ENCODE measurements around the gene ASB1. TPM values are rescaled to one million over a fixed set of nuclear protein-coding genes. Genes with fewer than 3 reads are reported as not detected.

ASB1 gene
- total and polyA plus RNA-seq, 2 donors (not counting 1 experiment from before 2014, with no cell fraction given) = 31.9 to 50.7 TPM

DNA sequence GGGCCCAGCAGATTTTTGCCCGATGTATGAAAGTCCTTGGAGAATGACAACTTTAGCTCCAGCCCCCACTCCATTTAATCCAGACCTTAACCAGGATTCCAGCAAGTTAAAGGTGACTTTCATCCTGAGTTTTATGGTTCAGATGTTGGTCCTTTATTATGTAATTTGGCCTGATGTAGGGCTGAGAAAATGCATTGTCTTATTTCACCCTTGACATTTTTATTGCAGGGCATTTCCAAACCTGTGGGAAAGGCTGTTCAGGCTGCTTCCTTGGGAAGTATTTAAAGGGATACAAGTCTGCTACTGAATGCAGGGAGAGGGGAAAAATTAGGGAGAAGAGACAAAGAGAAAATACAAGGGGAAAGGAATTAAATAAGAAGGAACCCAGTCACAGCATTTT lies 48.8 kb downstream of the ASB1 start:
- no peak for ATAC-seq (ENCODE audit: low read depth)
- Histone ChIP-seq H2AFZ (ENCODE audit: insufficient read depth, low read depth, low read length, poor library complexity, severe bottlenecking) (no peak overlapping the region), H3K9ac (ENCODE audit: low read length) (no peak overlapping the region), H3K4me1 (ENCODE audit: control insufficient read depth in 2 of 2, insufficient read depth in 2 of 2, low read length in 2 of 2) (no peaks in the 10 kb centered on the region), H4K20me1 (ENCODE audit: control insufficient read depth, insufficient read depth, low read length, poor library complexity, severe bottlenecking) (no peaks in the 10 kb centered on the region), H3K9me3 (ENCODE audit: control extremely low read depth in 1 of 3, control insufficient read depth in 2 of 3, insufficient read depth in 1 of 3, low read length in 2 of 3) (peaks cover 2 to 38% (median 34%) of the 10 kb centered on the region in 3 donors), H3K27ac (ENCODE audit: low read length in 2 of 2) (no peak overlapping the region), H3K36me3 (replicated peaks in 1 of 2; ENCODE audit: control extremely low read depth in 1 of 2, control insufficient read depth in 1 of 2, extremely low read depth in 1 of 2, insufficient read depth in 2 of 2, low read length in 1 of 2) (no peaks in the 10 kb centered on the region), H3K4me3 (ENCODE audit: control extremely low read depth in 1 of 5, extremely low read depth in 1 of 5, insufficient read depth in 1 of 5, low read depth in 2 of 5, low read length in 4 of 5) (no peak overlapping the region), H3K27me3 (replicated peaks in 1 of 4; ENCODE audit: control extremely low read depth in 1 of 4, control insufficient read depth in 3 of 4, insufficient read depth in 4 of 4, low read length in 3 of 4) (no peaks in the 10 kb centered on the region), H3K4me2 (replicated peaks; ENCODE audit: low read depth, low read length, poor library complexity, severe bottlenecking) (no peak overlapping the region), H3K79me2 (ENCODE audit: control insufficient read depth, insufficient read depth, low read length) (no peaks in the 10 kb centered on the region)
- H3K27me3 Mint-ChIP-seq = no peaks in the 10 kb centered on the region
- peaks cover 28% of the 10 kb centered on the region for H3K9me3 Mint-ChIP-seq (ENCODE audit: insufficient read depth)
- TF ChIP-seq, protein P1, sequence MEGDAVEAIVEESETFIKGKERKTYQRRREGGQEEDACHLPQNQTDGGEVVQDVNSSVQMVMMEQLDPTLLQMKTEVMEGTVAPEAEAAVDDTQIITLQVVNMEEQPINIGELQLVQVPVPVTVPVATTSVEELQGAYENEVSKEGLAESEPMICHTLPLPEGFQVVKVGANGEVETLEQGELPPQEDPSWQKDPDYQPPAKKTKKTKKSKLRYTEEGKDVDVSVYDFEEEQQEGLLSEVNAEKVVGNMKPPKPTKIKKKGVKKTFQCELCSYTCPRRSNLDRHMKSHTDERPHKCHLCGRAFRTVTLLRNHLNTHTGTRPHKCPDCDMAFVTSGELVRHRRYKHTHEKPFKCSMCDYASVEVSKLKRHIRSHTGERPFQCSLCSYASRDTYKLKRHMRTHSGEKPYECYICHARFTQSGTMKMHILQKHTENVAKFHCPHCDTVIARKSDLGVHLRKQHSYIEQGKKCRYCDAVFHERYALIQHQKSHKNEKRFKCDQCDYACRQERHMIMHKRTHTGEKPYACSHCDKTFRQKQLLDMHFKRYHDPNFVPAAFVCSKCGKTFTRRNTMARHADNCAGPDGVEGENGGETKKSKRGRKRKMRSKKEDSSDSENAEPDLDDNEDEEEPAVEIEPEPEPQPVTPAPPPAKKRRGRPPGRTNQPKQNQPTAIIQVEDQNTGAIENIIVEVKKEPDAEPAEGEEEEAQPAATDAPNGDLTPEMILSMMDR (IDR thresholded peaks at IDR 0.05) = no peak
- intact Hi-C loops (cut with micrococcal nuclease) = no loop called here
- ChIA-PET POLR2A (no interaction called here), CTCF (no interaction called here)
- no peaks in the 10 kb centered on the region for H3K4me1 Mint-ChIP-seq
- no peak for DNase-seq
- WGBS (ENCODE audit: insufficient coverage) = no CpG with 5 or more reads among the region's 1 CpG
- H3K27ac Mint-ChIP-seq = no peak overlapping the region
- no peak overlapping the region for H3K4me3 Mint-ChIP-seq

DNA sequence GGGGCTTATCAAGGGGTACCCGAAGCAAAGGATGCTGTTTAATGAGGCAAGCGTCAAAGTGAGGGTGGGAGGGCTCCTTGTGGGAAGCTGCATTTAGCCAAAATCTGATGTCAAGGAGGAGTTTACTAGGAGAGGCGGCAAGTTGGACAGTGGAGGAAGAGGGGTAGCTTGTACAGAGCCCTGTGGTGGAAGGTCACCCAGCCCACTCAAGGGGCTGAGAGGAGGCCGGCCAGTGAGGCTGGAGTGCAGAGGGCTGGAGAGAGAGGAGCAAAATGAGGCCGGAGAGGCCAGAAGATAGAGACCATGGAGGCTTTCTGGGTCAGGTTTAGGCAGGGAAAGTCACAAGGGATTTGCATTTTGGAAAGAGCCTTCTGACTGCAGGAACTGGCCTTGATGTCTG lies 49.5 kb downstream of the ASB1 start:
- Histone ChIP-seq H2AFZ (ENCODE audit: insufficient read depth, low read depth, low read length, poor library complexity, severe bottlenecking) (no peak overlapping the region), H3K27me3 (replicated peaks in 1 of 4; ENCODE audit: control extremely low read depth in 1 of 4, control insufficient read depth in 3 of 4, insufficient read depth in 4 of 4, low read length in 3 of 4) (no peaks in the 10 kb centered on the region), H3K79me2 (ENCODE audit: control insufficient read depth, insufficient read depth, low read length) (no peaks in the 10 kb centered on the region), H3K4me2 (replicated peaks; ENCODE audit: low read depth, low read length, poor library complexity, severe bottlenecking) (no peak overlapping the region), H3K36me3 (replicated peaks in 1 of 2; ENCODE audit: control extremely low read depth in 1 of 2, control insufficient read depth in 1 of 2, extremely low read depth in 1 of 2, insufficient read depth in 2 of 2, low read length in 1 of 2) (no peaks in the 10 kb centered on the region), H3K9ac (ENCODE audit: low read length) (no peak overlapping the region), H3K4me1 (ENCODE audit: control insufficient read depth in 2 of 2, insufficient read depth in 2 of 2, low read length in 2 of 2) (no peaks in the 10 kb centered on the region), H4K20me1 (ENCODE audit: control insufficient read depth, insufficient read depth, low read length, poor library complexity, severe bottlenecking) (no peaks in the 10 kb centered on the region), H3K4me3 (ENCODE audit: control extremely low read depth in 1 of 5, extremely low read depth in 1 of 5, insufficient read depth in 1 of 5, low read depth in 2 of 5, low read length in 4 of 5) (no peak overlapping the region), H3K27ac (ENCODE audit: low read length in 2 of 2) (no peak overlapping the region), H3K9me3 (ENCODE audit: control extremely low read depth in 1 of 3, control insufficient read depth in 2 of 3, insufficient read depth in 1 of 3, low read length in 2 of 3) (peaks cover 2 to 43% (median 36%) of the 10 kb centered on the region in 3 donors)
- no peak for DNase-seq
- Mint-ChIP-seq H3K27ac (no peak overlapping the region), H3K4me1 (no peaks in the 10 kb centered on the region), H3K4me3 (no peak overlapping the region), H3K9me3 (ENCODE audit: insufficient read depth) (peaks cover 29% of the 10 kb centered on the region), H3K27me3 (no peaks in the 10 kb centered on the region)
- WGBS (ENCODE audit: insufficient coverage) = 89% methylated on average over 5 of the region's 5 CpGs
- ChIA-PET CTCF (no interaction called here), POLR2A (no interaction called here)
- no peak for TF ChIP-seq EZH2 (IDR thresholded peaks at IDR 0.05; ENCODE audit: borderline replicate concordance, insufficient read depth, low read depth, low read length, poor library complexity, severe bottlenecking)
- TF ChIP-seq, protein P1 (IDR thresholded peaks at IDR 0.05) = no peak
- intact Hi-C loops (cut with micrococcal nuclease) = no loop called here
- no peak for ATAC-seq (ENCODE audit: low read depth)

Measured in B cell (primary cell).